Measurements from ENCODE around the gene TNFRSF14.
A peak's percentile ranks its signal among the peaks of the same experiment; 100 is the strongest.

Gene TNFRSF14

DNA sequence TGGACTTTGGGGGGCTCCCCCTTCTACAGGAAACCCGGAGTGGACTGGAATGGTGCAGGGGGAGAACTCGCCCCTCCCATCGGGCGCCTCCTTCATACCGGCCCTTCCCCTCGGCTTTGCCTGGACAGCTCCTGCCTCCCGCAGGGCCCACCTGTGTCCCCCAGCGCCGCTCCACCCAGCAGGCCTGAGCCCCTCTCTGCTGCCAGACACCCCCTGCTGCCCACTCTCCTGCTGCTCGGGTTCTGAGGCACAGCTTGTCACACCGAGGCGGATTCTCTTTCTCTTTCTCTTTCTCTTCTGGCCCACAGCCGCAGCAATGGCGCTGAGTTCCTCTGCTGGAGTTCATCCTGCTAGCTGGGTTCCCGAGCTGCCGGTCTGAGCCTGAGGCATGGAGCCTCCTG is at the start of gene TNFRSF14:
TNFRSF14 (plus strand) TSS at position 95 of the 401 bp plus-strand sequence; CDS start at position 389, 294 bp downstream.
- H3K27ac Mint-ChIP-seq = peak within 1 kb of the TSS; percentile 98
- H3K4me1 Mint-ChIP-seq = peaks cover 53 to 82% of the 10 kb centered on the region in 2 donors
- no peaks in the 10 kb centered on the region for H3K9me3 Mint-ChIP-seq
- H3K27me3 Mint-ChIP-seq = no peaks in the 10 kb centered on the region
- peak within 1 kb of the TSS; percentile 99 to 100 for H3K4me3 Mint-ChIP-seq
- DNase-seq = no peak
- peaks cover 56 to 62% of the 10 kb centered on the region in 2 donors for H3K36me3 Mint-ChIP-seq
- peak; percentile 59 to 61 for ATAC-seq (replicated peaks)

DNA sequence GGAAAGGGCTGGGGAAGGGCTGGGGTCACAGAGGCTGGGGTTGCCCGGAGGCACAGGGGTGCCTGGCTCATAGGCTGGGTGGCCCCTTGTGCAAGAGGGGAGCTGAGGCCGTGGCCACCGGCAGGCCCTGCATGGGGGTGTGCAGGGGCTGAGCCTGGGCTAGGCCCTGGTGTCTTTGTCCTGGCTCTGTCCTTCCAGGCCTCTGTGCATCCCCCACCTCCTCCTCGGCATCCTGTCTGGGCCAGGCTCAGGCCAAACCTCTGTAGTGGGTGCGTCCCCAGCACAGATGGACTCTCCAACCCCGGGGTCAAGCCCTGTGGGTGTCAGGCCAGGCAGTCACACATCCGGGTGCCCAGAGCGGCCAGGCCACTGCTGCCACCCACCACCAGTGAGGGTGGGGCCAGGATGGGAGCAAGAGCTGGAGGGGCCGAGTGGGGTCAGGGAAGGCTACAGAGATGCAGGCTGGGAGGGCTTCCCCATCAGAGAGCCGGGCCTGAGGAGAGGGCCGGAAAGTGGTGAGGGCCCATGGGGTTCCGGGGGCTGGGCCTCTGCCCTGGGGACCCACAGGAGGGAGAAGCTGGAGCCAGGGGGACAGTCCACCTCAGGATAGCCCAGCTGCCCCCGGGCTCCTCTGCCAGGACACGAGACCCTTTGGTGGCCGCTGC is 49.1 kb upstream of the TNFRSF14 start:
- H3K36me3 Mint-ChIP-seq = peaks cover 21 to 23% of the 10 kb centered on the region in 2 donors
- DNase-seq (no peak), ATAC-seq (replicated peaks) (no peak)
- H3K4me3 Mint-ChIP-seq = no peak overlapping the region
- no peaks in the 10 kb centered on the region for H3K27me3 Mint-ChIP-seq
- H3K27ac Mint-ChIP-seq = no peak overlapping the region
- no peaks in the 10 kb centered on the region for H3K4me1 Mint-ChIP-seq
- H3K9me3 Mint-ChIP-seq = no peaks in the 10 kb centered on the region

- Mint-ChIP-seq H3K4me3 (no peak overlapping the region), H3K27me3 (no peaks in the 10 kb centered on the region), H3K4me1 (no peaks in the 10 kb centered on the region), H3K27ac (no peak overlapping the region), H3K36me3 (peaks cover 22 to 27% of the 10 kb centered on the region in 2 donors), H3K9me3 (no peaks in the 10 kb centered on the region)
- DNase-seq = no peak
- no peak for ATAC-seq (replicated peaks)
Measured at GRCh38 chr1:2507744-2508155, 48.4 kb upstream of the TNFRSF14 start.

DNA sequence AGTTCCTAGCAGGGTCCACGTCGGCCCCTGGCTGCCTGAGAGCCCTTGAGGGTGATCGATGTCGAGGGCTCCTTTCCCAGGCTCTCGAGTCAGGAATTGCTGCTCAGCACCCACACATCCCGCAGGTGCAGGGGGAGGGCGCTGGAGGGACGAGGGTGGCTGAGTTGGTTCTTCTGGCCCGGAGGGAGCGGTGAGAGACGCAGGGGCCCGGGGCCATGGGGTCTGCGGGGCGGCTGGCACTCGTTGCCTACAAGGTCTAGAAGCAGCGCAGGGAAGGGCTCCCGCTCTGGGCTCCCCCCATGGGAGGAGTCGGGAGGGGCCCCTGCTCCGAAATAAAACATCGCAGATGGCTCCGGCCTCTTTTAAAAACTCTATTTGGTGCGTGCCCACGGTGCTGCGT is 48.0 kb upstream of the TNFRSF14 start:
- no peaks in the 10 kb centered on the region for H3K9me3 Mint-ChIP-seq
- peaks cover 26 to 30% of the 10 kb centered on the region in 2 donors for H3K36me3 Mint-ChIP-seq
- no peak overlapping the region for H3K4me3 Mint-ChIP-seq
- H3K27ac Mint-ChIP-seq = no peak overlapping the region
- ATAC-seq (replicated peaks) (no peak), DNase-seq (no peak)
- H3K4me1 Mint-ChIP-seq = no peaks in the 10 kb centered on the region
- H3K27me3 Mint-ChIP-seq = no peaks in the 10 kb centered on the region

GRCh38 chr1:2508751-2509150 is 47.4 kb upstream of the TNFRSF14 start:
- no peak for DNase-seq
- Mint-ChIP-seq H3K27me3 (no peaks in the 10 kb centered on the region), H3K4me1 (no peaks in the 10 kb centered on the region), H3K9me3 (no peaks in the 10 kb centered on the region), H3K4me3 (no peak overlapping the region), H3K27ac (no peak overlapping the region), H3K36me3 (peaks cover 30 to 33% of the 10 kb centered on the region in 2 donors)
- no peak for ATAC-seq (replicated peaks)

DNA sequence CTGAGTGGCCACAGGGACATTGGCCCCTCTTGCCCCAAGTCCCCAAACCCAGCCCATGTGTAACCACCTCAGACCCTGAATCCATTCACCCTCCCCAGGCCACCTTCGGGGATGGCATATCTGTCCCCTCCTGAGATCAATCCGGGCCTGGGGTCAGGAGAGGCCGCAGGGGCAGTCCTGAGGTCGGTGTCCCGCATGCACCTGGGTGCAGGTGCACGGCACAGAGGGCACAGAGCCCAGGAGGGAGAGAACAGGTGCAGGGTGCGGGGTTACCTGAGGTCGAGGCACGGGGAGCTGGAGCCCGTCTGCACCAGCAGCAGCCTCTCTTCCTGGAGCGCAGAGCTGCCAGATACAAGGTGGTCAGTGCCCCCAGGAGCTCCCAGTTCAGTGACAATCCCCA is 46.6 kb upstream of the TNFRSF14 start:
- H3K9me3 Mint-ChIP-seq = no peaks in the 10 kb centered on the region
- no peak overlapping the region for H3K27ac Mint-ChIP-seq
- peaks cover 32 to 34% of the 10 kb centered on the region in 2 donors for H3K36me3 Mint-ChIP-seq
- H3K4me3 Mint-ChIP-seq = no peak overlapping the region
- no peaks in the 10 kb centered on the region for H3K27me3 Mint-ChIP-seq
- no peaks in the 10 kb centered on the region for H3K4me1 Mint-ChIP-seq
- ATAC-seq (replicated peaks) (no peak), DNase-seq (no peak)

DNA sequence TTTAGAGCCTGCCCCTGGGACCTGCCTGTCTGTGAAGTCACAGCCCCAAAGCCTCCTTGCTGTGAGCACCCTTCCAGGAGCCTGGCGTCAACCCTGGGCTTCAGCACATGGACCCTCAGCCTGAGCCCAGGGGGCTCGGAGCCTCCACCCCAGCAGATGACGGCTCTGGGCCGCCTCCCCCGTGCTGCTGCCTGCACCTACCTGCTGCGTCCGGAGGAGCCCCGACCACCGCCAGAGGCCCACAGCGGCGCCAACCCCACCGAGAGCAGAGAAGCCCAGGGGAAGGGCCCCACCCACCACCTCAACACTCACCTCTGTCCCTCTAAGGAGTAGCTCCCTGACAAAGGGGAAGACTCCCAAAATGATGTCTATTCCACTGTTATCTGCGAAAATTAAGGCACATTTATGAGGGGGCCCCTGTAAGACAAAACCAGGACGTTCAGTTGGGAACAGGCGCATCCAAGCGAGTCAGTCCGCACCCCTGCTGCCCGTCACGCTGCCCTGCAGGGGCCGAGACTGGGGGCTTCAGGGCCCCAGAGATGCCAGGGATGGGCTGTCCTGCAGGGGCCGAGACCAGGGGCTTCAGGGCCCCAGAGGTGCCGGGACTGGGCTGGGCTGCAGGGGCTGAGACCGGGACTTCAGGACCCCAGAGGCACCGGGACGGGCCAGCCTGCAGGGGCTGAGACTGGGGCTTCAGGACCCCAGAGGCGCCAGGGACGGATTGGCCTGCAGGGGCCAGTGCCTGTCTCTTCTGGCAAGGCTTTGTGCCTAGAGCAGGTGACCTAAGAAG is 45.6 kb upstream of the TNFRSF14 start:
- H3K27me3 Mint-ChIP-seq = no peaks in the 10 kb centered on the region
- no peaks in the 10 kb centered on the region for H3K9me3 Mint-ChIP-seq
- H3K36me3 Mint-ChIP-seq = peaks cover 35 to 37% of the 10 kb centered on the region in 2 donors
- H3K4me1 Mint-ChIP-seq = no peaks in the 10 kb centered on the region
- H3K4me3 Mint-ChIP-seq = no peak overlapping the region
- no peak for ATAC-seq (replicated peaks)
- H3K27ac Mint-ChIP-seq = no peak overlapping the region
- DNase-seq = no peak

DNA sequence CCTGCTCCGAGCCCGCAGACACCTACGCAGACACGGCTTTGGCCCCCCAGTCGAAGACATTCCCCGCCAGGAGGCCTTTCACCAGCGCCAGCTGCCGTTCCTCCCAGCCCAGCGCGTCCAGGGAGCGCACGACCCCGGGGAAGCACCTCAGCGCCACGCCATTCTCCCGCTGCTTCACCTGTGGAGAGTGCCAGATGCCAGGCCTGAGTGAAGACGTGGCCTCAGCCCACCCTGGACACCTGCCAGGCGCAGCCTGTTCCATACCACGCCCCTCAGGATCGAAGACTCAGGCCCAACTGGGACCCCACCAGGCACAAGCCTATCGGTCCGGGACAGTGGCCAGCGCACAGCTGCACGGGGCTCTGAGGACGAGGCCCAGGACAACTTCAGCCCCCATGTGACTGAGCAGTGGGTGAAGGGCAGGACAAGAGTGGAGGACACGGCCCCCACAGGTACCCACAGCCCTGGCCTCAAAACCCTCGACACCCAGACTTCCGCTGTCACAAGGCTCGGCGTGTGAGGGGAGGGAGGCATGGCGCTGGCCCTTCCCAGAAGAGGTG is 43.2 kb upstream of the TNFRSF14 start:
- no peaks in the 10 kb centered on the region for H3K9me3 Mint-ChIP-seq
- H3K4me1 Mint-ChIP-seq = no peaks in the 10 kb centered on the region
- DNase-seq (no peak), ATAC-seq (replicated peaks) (no peak)
- no peak overlapping the region for H3K27ac Mint-ChIP-seq
- H3K4me3 Mint-ChIP-seq = no peak overlapping the region
- no peaks in the 10 kb centered on the region for H3K27me3 Mint-ChIP-seq
- peaks cover 49 to 50% of the 10 kb centered on the region in 2 donors for H3K36me3 Mint-ChIP-seq

- Mint-ChIP-seq H3K4me3 (peak overlapping the region in 1 of 2 donors; percentile 41), H3K9me3 (no peaks in the 10 kb centered on the region), H3K27me3 (no peaks in the 10 kb centered on the region), H3K4me1 (no peaks in the 10 kb centered on the region), H3K36me3 (peaks cover 55 to 56% of the 10 kb centered on the region in 2 donors), H3K27ac (no peak overlapping the region)
- ATAC-seq (replicated peaks) (no peak), DNase-seq (no peak)
Measured at GRCh38 chr1:2513939-2514652, 42.1 kb upstream of the TNFRSF14 start.

DNA sequence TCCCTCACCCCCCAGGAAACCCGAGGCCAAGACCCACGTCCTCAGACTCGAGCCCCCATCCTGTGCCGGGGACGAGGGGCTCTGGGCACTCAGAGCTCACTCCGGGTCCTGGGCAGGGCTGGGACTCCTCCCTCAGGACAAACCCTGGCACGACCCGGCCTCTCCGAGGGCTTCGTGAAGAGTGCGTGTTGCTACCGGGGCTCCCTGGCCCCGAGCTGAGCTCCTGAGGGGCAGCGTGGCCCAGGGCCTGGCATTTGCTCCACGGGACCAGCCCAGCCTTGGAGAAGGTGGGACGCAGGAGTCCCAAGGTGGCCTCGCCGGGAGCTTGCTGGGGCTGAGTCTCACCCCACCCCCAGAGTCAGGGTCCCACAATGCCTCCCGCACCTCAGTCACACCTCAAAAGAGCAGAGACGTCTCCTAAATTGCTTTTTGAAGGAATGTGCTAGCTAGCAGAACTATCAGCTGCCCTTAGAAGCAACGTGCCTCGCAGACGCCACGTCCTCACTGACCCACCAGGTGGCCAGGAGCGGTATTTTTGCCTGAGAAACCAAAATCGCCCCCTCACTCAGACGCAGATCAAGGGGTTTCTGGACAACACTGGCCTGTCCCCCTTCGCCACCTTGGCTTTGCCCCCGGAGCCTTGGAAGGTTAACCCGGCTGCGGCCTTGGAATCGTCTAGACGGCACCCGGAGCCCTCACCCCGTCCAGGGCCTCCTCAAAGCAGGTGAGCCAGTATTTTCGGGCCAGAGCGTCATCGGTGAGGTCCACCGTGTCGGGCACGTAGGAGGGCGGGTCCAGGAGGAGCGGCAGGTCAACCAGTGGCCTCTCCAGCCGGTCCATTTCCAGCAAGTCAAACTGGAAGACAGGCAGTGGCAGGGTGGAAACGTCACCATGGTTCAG is 41.1 kb upstream of the TNFRSF14 start:
- peaks cover 46 to 53% of the 10 kb centered on the region in 2 donors for H3K36me3 Mint-ChIP-seq
- H3K9me3 Mint-ChIP-seq = no peaks in the 10 kb centered on the region
- H3K4me1 Mint-ChIP-seq = no peaks in the 10 kb centered on the region
- no peaks in the 10 kb centered on the region for H3K27me3 Mint-ChIP-seq
- no peak overlapping the region for H3K4me3 Mint-ChIP-seq
- no peak overlapping the region for H3K27ac Mint-ChIP-seq
- no peak for ATAC-seq (replicated peaks)
- DNase-seq = no peak

DNA sequence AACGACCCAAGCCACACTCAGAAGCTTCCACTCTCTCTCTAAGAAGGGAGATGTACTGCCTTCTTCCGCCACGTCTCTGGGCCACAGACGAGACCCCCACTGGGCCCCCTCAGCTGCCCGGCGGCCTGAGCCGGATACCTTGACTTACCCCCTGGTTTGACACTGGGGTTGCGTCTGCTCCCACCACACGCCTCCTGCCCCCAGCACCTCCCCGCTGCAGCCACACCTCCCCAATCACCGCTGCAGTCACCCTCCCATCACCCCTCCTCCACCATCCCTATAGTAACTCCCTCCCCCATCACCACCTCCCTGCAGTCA is 40.4 kb upstream of the TNFRSF14 start:
- H3K27me3 Mint-ChIP-seq = no peaks in the 10 kb centered on the region
- no peaks in the 10 kb centered on the region for H3K4me1 Mint-ChIP-seq
- H3K27ac Mint-ChIP-seq = no peak overlapping the region

GRCh38 chr1:2516124-2516523 is 40.0 kb upstream of the TNFRSF14 start:
- Mint-ChIP-seq H3K36me3 (peaks cover 46 to 55% of the 10 kb centered on the region in 2 donors), H3K27me3 (no peaks in the 10 kb centered on the region), H3K9me3 (no peaks in the 10 kb centered on the region), H3K27ac (no peak overlapping the region), H3K4me3 (no peak overlapping the region), H3K4me1 (no peaks in the 10 kb centered on the region)
- DNase-seq = no peak
- no peak for ATAC-seq (replicated peaks)

More for the DNA sequence above, 40.4 kb upstream of the TNFRSF14 start:
- no peaks in the 10 kb centered on the region for H3K9me3 Mint-ChIP-seq
- DNase-seq = no peak
- no peak for ATAC-seq (replicated peaks)
- H3K36me3 Mint-ChIP-seq = peaks cover 42 to 52% of the 10 kb centered on the region in 2 donors
- H3K4me3 Mint-ChIP-seq = no peak overlapping the region

- no peak overlapping the region for H3K4me3 Mint-ChIP-seq
- no peak overlapping the region for H3K27ac Mint-ChIP-seq
- no peaks in the 10 kb centered on the region for H3K4me1 Mint-ChIP-seq
- ATAC-seq (replicated peaks) (no peak), DNase-seq (no peak)
- H3K27me3 Mint-ChIP-seq = no peaks in the 10 kb centered on the region
- H3K36me3 Mint-ChIP-seq = peaks cover 45 to 50% of the 10 kb centered on the region in 2 donors
- H3K9me3 Mint-ChIP-seq = no peaks in the 10 kb centered on the region
Measured at GRCh38 chr1:2516946-2517345, 39.2 kb upstream of the TNFRSF14 start.

Data from stimulated activated naive B cell treated with anti-CD40 and anti-IgM and Interleukin-4, amounts not matched to agents 10 μg/mL and 1 μg/mL and 100 μg/mL, for 72 hours (primary cell).